Fibroblast of villous mesenchyme (primary cell): ENCODE measurements around the gene ADAMTS17. TPM values are rescaled to one million over a fixed set of nuclear protein-coding genes. Genes with fewer than 3 reads are reported as not detected.

ENCODE experiments used
- DNase-seq: peaks from one replicate; pipeline ENCODE4 v3.0.0-alpha.2; 2010; ENCODE audit warnings: low read depth
- H3K4me3 ChIP-seq: 2 replicates; pipeline ENCODE4 v1.5.1; 2011; ENCODE audit warnings: low read depth, mild to moderate bottlenecking, low read length
- total RNA-seq: library from RNA; depleted of rRNA; stranded (reverse); fragments of >200 nt; gene quantifications from 2 replicates; pipeline ENCODE4 v1.2.3, GENCODE V29; 2012
- TF ChIP-seq, protein P1 (sequence below): IDR thresholded peaks from 2 replicates; pipeline ENCODE4 v1.5.1; 2012; ENCODE audit warnings: low read depth, mild to moderate bottlenecking, low read length; ENCODE audit not compliant: insufficient read depth

ADAMTS17 gene
- total RNA-seq, 1 donor = under 0.01 TPM

DNA sequence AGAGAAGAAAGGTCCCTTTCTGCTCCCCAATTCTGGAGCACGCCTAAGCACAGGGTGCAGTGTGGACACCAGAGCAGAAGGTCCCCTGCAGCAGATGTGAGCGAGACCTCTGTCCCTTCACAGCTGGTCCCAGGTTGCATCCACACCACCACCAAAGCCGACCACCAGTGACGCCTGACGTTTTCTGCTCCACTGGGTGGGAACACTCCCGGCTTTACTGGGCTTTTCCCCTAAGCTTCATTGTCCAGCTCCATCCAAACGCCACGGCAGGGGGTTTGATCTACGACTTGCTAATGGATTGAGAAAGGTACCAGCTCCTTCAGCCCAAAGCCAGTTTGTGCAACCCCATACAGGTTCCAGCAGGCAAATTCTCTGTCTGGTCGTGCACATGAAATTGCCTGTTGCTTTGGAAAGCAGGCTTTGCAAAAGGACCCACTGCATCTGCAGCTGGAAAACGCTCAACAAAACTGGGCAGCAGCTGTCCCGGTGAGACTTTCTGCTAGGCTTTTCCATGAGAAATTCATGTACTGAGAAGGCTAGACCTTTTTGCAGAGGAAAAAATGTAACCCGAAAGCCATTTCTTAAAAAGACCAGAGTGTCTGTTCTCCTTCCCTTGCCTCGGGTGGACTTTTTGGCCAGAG is 31.1 kb downstream of the ADAMTS17 start:
- TF ChIP-seq, protein P1, sequence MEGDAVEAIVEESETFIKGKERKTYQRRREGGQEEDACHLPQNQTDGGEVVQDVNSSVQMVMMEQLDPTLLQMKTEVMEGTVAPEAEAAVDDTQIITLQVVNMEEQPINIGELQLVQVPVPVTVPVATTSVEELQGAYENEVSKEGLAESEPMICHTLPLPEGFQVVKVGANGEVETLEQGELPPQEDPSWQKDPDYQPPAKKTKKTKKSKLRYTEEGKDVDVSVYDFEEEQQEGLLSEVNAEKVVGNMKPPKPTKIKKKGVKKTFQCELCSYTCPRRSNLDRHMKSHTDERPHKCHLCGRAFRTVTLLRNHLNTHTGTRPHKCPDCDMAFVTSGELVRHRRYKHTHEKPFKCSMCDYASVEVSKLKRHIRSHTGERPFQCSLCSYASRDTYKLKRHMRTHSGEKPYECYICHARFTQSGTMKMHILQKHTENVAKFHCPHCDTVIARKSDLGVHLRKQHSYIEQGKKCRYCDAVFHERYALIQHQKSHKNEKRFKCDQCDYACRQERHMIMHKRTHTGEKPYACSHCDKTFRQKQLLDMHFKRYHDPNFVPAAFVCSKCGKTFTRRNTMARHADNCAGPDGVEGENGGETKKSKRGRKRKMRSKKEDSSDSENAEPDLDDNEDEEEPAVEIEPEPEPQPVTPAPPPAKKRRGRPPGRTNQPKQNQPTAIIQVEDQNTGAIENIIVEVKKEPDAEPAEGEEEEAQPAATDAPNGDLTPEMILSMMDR = no peak
- H3K4me3 ChIP-seq = no peak overlapping the region
- no peak for DNase-seq

GRCh38 chr15:100310041-100310405 is 31.8 kb downstream of the ADAMTS17 start:
- H3K4me3 ChIP-seq = no peak overlapping the region
- DNase-seq = no peak
- TF ChIP-seq, protein P1 = no peak

- TF ChIP-seq, protein P1 = no peak
- no peak for DNase-seq
- H3K4me3 ChIP-seq = no peak overlapping the region
Measured at GRCh38 chr15:100309109-100310040, 32.4 kb downstream of the ADAMTS17 start.

GRCh38 chr15:100308608-100309007 is 33.2 kb downstream of the ADAMTS17 start:
- DNase-seq = no peak
- TF ChIP-seq, protein P1 = no peak
- H3K4me3 ChIP-seq = no peak overlapping the region

- H3K4me3 ChIP-seq = no peak overlapping the region
- DNase-seq = peak; percentile 1
- TF ChIP-seq, protein P1 = no peak
Measured at GRCh38 chr15:100308213-100308600, 33.6 kb downstream of the ADAMTS17 start.

DNA sequence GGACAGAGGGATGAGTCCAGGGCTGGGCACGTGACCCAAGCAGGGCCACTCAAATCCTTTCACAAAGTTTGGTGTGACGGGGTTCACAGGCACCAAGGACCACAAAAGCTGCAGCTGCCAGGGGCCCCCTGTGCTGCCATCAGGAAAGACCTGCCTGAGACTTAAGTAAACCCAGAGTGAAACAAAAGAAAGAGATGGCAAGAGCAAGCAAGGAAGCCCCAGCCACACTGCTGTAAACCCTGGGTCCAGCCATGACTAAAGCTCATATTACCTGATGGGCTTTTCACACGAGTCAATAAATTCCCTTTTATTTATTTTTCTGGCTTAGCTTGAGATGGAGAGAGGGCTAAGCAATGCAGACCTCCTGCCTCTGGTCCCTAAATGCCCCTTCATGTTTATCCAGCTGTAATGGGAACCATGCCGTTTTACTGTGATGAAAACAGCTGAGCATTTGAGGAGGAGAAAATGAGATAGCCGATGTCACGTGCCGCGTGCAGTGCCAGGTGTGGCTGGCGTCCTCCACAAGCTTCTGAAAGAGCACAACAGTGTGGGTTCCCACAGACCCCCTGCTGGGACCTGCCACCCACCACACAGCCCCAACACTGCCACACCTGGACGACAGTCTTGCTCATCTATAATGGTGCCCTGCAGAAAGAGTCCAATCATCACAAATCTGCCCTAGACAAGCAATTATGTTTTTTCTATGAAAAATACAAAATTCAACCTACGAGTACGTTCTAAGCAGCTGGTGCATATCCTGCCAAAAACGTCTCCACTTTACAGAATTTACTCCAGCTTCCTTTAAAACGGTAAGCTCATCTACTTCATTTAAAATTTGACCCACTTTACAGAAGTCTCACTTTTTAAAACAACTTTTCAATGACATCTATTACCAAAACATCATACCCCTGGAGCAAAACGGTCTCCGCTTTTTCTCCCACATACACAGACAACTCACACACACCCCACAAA is 34.2 kb downstream of the ADAMTS17 start:
- TF ChIP-seq, protein P1 = no peak
- no peak for DNase-seq
- H3K4me3 ChIP-seq = no peak overlapping the region
